SK-N-SH (cell line): ENCODE measurements around the gene SLC15A1.

ENCODE experiments used
- CHD2 ChIP-seq: fragments of 150-350 bp; IDR thresholded peaks from 2 replicates; pipeline ENCODE4 v1.6.1; 2018; ENCODE audit warnings: low read length; ENCODE audit not compliant: partially characterized antibody
- EP300 ChIP-seq, 2 experiments: IDR thresholded peaks; 2 replicates each; pipeline versions ENCODE4 v1.4.0 to v1.6.1; 2012; ENCODE audit warnings: borderline replicate concordance in 1 of 2, low read depth in 1 of 2, low read length in 1 of 2
- GABPA ChIP-seq: IDR thresholded peaks from 2 replicates; pipeline ENCODE4 v1.4.0; 2012; ENCODE audit warnings: low read depth, mild to moderate bottlenecking
- JUND ChIP-seq: IDR thresholded peaks from 2 replicates; pipeline ENCODE4 v1.4.0; 2012
- POLR2AphosphoS5 ChIP-seq: IDR thresholded peaks from 2 replicates; pipeline ENCODE4 v1.6.1; 2012; ENCODE audit warnings: low read depth, low read length
- REST ChIP-seq: IDR thresholded peaks from 2 replicates; pipeline ENCODE4 v1.6.1; 2012; ENCODE audit warnings: mild to moderate bottlenecking, low read depth, low read length, moderate library complexity
- TF ChIP-seq, protein P1 (sequence below): fragments of 200-600 bp; sonication (generic); IDR thresholded peaks from 2 replicates; pipeline ENCODE4 v1.6.1; 2017; ENCODE audit warnings: antibody characterized with exemption, mild to moderate bottlenecking, moderate library complexity

DNA sequence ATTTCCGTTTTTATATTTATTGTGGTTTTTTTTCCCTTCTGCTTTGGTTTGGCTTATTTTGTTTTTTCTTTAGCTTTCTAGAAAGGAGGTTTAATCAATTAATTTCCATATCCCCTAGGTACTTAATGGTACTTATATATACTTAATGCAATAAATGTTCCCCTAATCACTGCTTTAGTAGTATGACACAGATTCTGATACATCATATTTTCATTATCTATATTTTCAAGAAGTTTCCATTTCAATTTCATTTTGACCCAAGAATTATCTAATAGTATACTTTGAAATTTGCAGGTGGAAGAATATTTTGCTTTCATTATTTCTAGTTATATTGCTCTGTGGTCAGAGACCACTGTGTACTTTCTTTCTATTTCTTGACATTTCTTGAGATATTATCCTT lies 109.0 kb downstream of the SLC15A1 start:
- TF ChIP-seq GABPA (no peak), REST (no peak), EP300 (IDR thresholded peaks at IDR 0.05; ENCODE audit: borderline replicate concordance in 1 of 2, low read depth in 1 of 2, low read length in 1 of 2) (no peak), POLR2AphosphoS5 (no peak), JUND (no peak), CHD2 (no peak)
- TF ChIP-seq, protein P1, sequence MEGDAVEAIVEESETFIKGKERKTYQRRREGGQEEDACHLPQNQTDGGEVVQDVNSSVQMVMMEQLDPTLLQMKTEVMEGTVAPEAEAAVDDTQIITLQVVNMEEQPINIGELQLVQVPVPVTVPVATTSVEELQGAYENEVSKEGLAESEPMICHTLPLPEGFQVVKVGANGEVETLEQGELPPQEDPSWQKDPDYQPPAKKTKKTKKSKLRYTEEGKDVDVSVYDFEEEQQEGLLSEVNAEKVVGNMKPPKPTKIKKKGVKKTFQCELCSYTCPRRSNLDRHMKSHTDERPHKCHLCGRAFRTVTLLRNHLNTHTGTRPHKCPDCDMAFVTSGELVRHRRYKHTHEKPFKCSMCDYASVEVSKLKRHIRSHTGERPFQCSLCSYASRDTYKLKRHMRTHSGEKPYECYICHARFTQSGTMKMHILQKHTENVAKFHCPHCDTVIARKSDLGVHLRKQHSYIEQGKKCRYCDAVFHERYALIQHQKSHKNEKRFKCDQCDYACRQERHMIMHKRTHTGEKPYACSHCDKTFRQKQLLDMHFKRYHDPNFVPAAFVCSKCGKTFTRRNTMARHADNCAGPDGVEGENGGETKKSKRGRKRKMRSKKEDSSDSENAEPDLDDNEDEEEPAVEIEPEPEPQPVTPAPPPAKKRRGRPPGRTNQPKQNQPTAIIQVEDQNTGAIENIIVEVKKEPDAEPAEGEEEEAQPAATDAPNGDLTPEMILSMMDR, result no peak
